Gastroesophageal sphincter (tissue), 4 donors: ENCODE measurements around the gene RPRD1B. TPM values are rescaled to one million over a fixed set of nuclear protein-coding genes. Genes with fewer than 3 reads are reported as not detected.

ENCODE experiments used
- ATAC-seq: fragments of 150-250 bp; one replicate; pipeline ENCODE4 v1.9.1; 2016; ENCODE audit warnings: mild to moderate bottlenecking, moderate library complexity
- H3K27ac ChIP-seq, 4 donors: fragments of 200-600 bp; sonication (generic) in 3 of 4; 1 replicate in 3 of 4; 2 replicates in 1 of 4; pipeline ENCODE4 v1.5.1; 2016 to 2019
- H3K27me3 ChIP-seq: fragments of 200-600 bp; sonication (generic); one replicate; pipeline ENCODE4 v1.5.1; 2019
- H3K36me3 ChIP-seq, 2 donors: fragments of 200-600 bp; sonication (generic); one replicate each; pipeline ENCODE4 v1.5.1; 2019; ENCODE audit warnings: control low read depth in 1 of 2
- H3K4me1 ChIP-seq, 3 donors: fragments of 200-600 bp; sonication (generic); 1 replicate in 2 of 3; 2 replicates in 1 of 3; pipeline ENCODE4 v1.5.1; 2016 to 2019; ENCODE audit warnings: control low read depth in 2 of 3
- H3K4me3 ChIP-seq, 2 donors: fragments of 200-600 bp; sonication (generic); one replicate each; pipeline ENCODE4 v1.5.1; 2019; ENCODE audit warnings: mild to moderate bottlenecking in 1 of 2, moderate library complexity in 1 of 2
- H3K9me3 ChIP-seq, 3 donors: fragments of 200-600 bp; sonication (generic); one replicate each; pipeline ENCODE4 v1.5.1; 2017 to 2019; ENCODE audit warnings: control low read depth in 2 of 3
- CTCF ChIP-seq, 4 experiments: fragments of 200-600 bp in 2 of 4; fragments of 450-650 bp in 2 of 4; sonication (generic) in 1 of 4; IDR thresholded peaks; one replicate each; pipeline ENCODE4 v1.5.1; 2017 to 2019; ENCODE audit warnings: antibody characterized with exemption in 4 of 4, mild to moderate bottlenecking in 2 of 4, moderate library complexity in 2 of 4
- EP300 ChIP-seq: sonication (generic); formaldehyde crosslinking; IDR thresholded peaks from one replicate; pipeline ENCODE4 v1.6.1; 2017; ENCODE audit warnings: antibody characterized with exemption, mild to moderate bottlenecking
- POLR2A ChIP-seq, 2 donors: fragments of 450-650 bp; IDR thresholded peaks; one replicate each; pipeline ENCODE4 v1.6.1; 2017; ENCODE audit warnings: antibody characterized with exemption in 2 of 2, mild to moderate bottlenecking in 2 of 2, moderate library complexity in 1 of 2
- POLR2AphosphoS5 ChIP-seq: sonication (generic); formaldehyde crosslinking; IDR thresholded peaks from one replicate; pipeline ENCODE4 v1.6.1; 2017; ENCODE audit warnings: antibody characterized with exemption
- WGBS, 2 donors: methylation state at CpG; one replicate each; pipeline ENCODE4 v1.1.5; 2018; ENCODE audit warnings: low coverage in 1 of 2; 5-methylcytosine and 5-hydroxymethylcytosine counted together
- total RNA-seq, 4 donors: library from RNA; depleted of rRNA; stranded (reverse); fragments of >200 nt; gene quantifications; one replicate each; pipeline ENCODE4 v1.1.0, GENCODE V29; 2016

The RPRD1B gene
- total RNA-seq, 4 donors from 2014 or later = 17.1 to 26.8 (median 23.7) TPM

GRCh38 chr20:38129893-38130609 is 96.5 kb downstream of the RPRD1B start:
- Histone ChIP-seq H3K4me1 (peaks cover 0 to 47% (median 26%) of the 10 kb centered on the region in 3 donors), H3K27ac (peak overlapping the region in 2 of 4 donors; percentile 83 to 85), H3K9me3 (no peaks in the 10 kb centered on the region), H3K27me3 (no peaks in the 10 kb centered on the region), H3K4me3 (no peak overlapping the region), H3K36me3 (peaks cover 0 to 54% of the 10 kb centered on the region in 2 donors)
- WGBS, 2 donors = 82 to 88% methylated on average over 2 to 4 of the region's 15 CpGs
- TF ChIP-seq POLR2AphosphoS5 (no peak), CTCF (IDR thresholded peaks at IDR 0.05) (no peak), EP300 (no peak), POLR2A (IDR thresholded peaks at IDR 0.05) (no peak)
- ATAC-seq = no peak

GRCh38 chr20:38130687-38131587 is 97.4 kb downstream of the RPRD1B start:
- peaks cover 0 to 63% of the 10 kb centered on the region in 2 donors for H3K36me3 ChIP-seq
- ATAC-seq = no peak
- peak overlapping the region in 1 of 4 donors; percentile 10 for H3K27ac ChIP-seq
- TF ChIP-seq POLR2A (IDR thresholded peaks at IDR 0.05) = no peak
- TF ChIP-seq CTCF (IDR thresholded peaks at IDR 0.05) = no peak
- no peak for TF ChIP-seq EP300
- peaks cover 0 to 39% (median 17%) of the 10 kb centered on the region in 3 donors for H3K4me1 ChIP-seq
- H3K9me3 ChIP-seq = no peaks in the 10 kb centered on the region
- H3K4me3 ChIP-seq = no peak overlapping the region
- H3K27me3 ChIP-seq = no peaks in the 10 kb centered on the region
- 74 to 89% methylated on average over 6 to 11 of the region's 19 CpGs for WGBS, 2 donors

- peak overlapping the region in 1 of 4 donors; percentile 10 for H3K27ac ChIP-seq
- H3K4me1 ChIP-seq = peaks cover 0 to 32% (median 10%) of the 10 kb centered on the region in 3 donors
- H3K27me3 ChIP-seq = no peaks in the 10 kb centered on the region
- no peak for ATAC-seq
- no peak for TF ChIP-seq POLR2AphosphoS5
- no peak for TF ChIP-seq POLR2A (IDR thresholded peaks at IDR 0.05)
- TF ChIP-seq CTCF (IDR thresholded peaks at IDR 0.05) = no peak
- TF ChIP-seq EP300 = no peak
- no peak overlapping the region for H3K4me3 ChIP-seq
- no peaks in the 10 kb centered on the region for H3K9me3 ChIP-seq
- WGBS, 2 donors = no CpG with 5 or more reads among the region's 3 CpGs
- H3K36me3 ChIP-seq = peaks cover 0 to 70% of the 10 kb centered on the region in 2 donors
Observed at GRCh38 chr20:38131588-38132121, 98.1 kb downstream of the RPRD1B start.

- Histone ChIP-seq H3K4me3 (no peak overlapping the region), H3K4me1 (peaks cover 0 to 25% (median 3%) of the 10 kb centered on the region in 3 donors), H3K9me3 (no peaks in the 10 kb centered on the region), H3K36me3 (peaks cover 0 to 77% of the 10 kb centered on the region in 2 donors), H3K27ac (no peak overlapping the region), H3K27me3 (no peaks in the 10 kb centered on the region)
- 85 to 96% methylated on average over 5 to 9 of the region's 26 CpGs for WGBS, 2 donors
- TF ChIP-seq POLR2A (IDR thresholded peaks at IDR 0.05) = no peak
- no peak for TF ChIP-seq POLR2AphosphoS5
- no peak for TF ChIP-seq CTCF (IDR thresholded peaks at IDR 0.05)
- no peak for TF ChIP-seq EP300
- no peak for ATAC-seq
Observed at GRCh38 chr20:38132156-38132909, 98.8 kb downstream of the RPRD1B start.
